ENCODE data around the gene TTLL11. TPM values are rescaled to one million over a fixed set of nuclear protein-coding genes. Genes with fewer than 3 reads are reported as not detected.

TTLL11 gene
- total RNA-seq, 1 experiment from 2014 or later: 1.5 TPM

DNA sequence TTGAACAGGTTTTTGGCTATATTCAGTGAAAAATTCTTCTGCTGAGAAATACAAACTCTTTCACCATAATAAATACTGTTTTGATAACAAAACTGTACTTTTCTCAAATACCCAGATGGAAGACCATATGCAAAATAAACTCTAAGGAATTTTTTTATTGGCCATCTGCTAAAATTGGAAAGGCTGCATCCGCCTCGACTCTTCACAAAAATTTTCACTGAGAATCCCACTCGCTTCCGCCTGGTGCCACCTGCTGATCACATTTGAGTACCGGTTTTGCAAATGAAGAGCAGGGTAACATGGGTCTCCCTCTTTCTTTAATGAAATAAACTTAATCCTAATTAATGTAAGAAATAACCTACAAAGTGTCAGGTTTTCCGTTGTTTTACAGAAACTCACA lies 76.4 kb downstream of the TTLL11 start:
- Histone ChIP-seq H3K4me2 (ENCODE audit: insufficient read depth, insufficient read length, low read length) (no peak overlapping the region), H2BK12ac (ENCODE audit: insufficient read length, low read depth, low read length) (no peak overlapping the region), H2AK5ac (ENCODE audit: insufficient read length, low read length) (no peak overlapping the region), H2BK15ac (ENCODE audit: low read depth, low read length) (no peak overlapping the region), H2AFZ (ENCODE audit: low read length) (no peak overlapping the region), H3K27me3 (ENCODE audit: insufficient read depth, low read length) (no peaks in the 10 kb centered on the region), H3K79me2 (ENCODE audit: insufficient read depth, low read length) (no peaks in the 10 kb centered on the region), H3K18ac (ENCODE audit: insufficient read length, low read depth, low read length) (no peak overlapping the region), H3K14ac (ENCODE audit: insufficient read depth, low read length) (no peak overlapping the region), H4K20me1 (ENCODE audit: control insufficient read depth, insufficient read depth, insufficient read length) (no peaks in the 10 kb centered on the region), H3K27ac (ENCODE audit: insufficient read length, low read depth, low read length) (no peak overlapping the region), H3K23me2 (ENCODE audit: insufficient read length, low read depth, low read length, poor library complexity, severe bottlenecking) (no peaks in the 10 kb centered on the region), H4K91ac (ENCODE audit: insufficient read length, low read depth, low read length) (no peak overlapping the region), H2BK5ac (ENCODE audit: insufficient read length, low read length) (no peak overlapping the region), H3K9me3 (ENCODE audit: control insufficient read depth, low read depth, low read length) (no peaks in the 10 kb centered on the region), H4K5ac (ENCODE audit: insufficient read length, low read depth, low read length) (no peak overlapping the region), H3K9ac (ENCODE audit: extremely low read depth, insufficient read length, low read length) (no peak overlapping the region), H4K8ac (replicated peaks; ENCODE audit: insufficient read length, low read depth, low read length) (no peak overlapping the region), H2BK120ac (ENCODE audit: low read depth, low read length, poor library complexity, severe bottlenecking) (no peak overlapping the region), H3K79me1 (ENCODE audit: insufficient read depth, low read depth, low read length, poor library complexity, severe bottlenecking) (no peaks in the 10 kb centered on the region), H3T11ph (ENCODE audit: low read length) (no peak overlapping the region), H3K4me1 (ENCODE audit: insufficient read depth, low read length) (peaks cover 12% of the 10 kb centered on the region), H3K23ac (ENCODE audit: insufficient read length, low read depth, low read length) (no peak overlapping the region), H2BK20ac (ENCODE audit: low read depth, low read length, poor library complexity, severe bottlenecking) (no peak overlapping the region), H3K4ac (ENCODE audit: low read depth, low read length) (no peak overlapping the region), H3K56ac (ENCODE audit: insufficient read length, low read depth, low read length) (no peak overlapping the region)
- DNase-seq: no peak
- no peaks in the 10 kb centered on the region for H3K9me3 Mint-ChIP-seq
- TF ChIP-seq, protein P1, sequence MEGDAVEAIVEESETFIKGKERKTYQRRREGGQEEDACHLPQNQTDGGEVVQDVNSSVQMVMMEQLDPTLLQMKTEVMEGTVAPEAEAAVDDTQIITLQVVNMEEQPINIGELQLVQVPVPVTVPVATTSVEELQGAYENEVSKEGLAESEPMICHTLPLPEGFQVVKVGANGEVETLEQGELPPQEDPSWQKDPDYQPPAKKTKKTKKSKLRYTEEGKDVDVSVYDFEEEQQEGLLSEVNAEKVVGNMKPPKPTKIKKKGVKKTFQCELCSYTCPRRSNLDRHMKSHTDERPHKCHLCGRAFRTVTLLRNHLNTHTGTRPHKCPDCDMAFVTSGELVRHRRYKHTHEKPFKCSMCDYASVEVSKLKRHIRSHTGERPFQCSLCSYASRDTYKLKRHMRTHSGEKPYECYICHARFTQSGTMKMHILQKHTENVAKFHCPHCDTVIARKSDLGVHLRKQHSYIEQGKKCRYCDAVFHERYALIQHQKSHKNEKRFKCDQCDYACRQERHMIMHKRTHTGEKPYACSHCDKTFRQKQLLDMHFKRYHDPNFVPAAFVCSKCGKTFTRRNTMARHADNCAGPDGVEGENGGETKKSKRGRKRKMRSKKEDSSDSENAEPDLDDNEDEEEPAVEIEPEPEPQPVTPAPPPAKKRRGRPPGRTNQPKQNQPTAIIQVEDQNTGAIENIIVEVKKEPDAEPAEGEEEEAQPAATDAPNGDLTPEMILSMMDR (conservative IDR thresholded peaks at IDR 0.05): peak; percentile 47; the same call in 2 of the 3 replicates
- no peak overlapping the region for H3K4me3 Mint-ChIP-seq
- H3K27me3 Mint-ChIP-seq (ENCODE audit: low read depth): peaks cover 37% of the 10 kb centered on the region
- no CpG with 5 or more reads among the region's 6 CpGs for WGBS (ENCODE audit: extremely low coverage, insufficient read length, low lambda C conversion rate)
- peaks cover 36 to 43% of the 10 kb centered on the region in 2 experiments for H3K4me1 Mint-ChIP-seq
- H3K36me3 Mint-ChIP-seq (ENCODE audit: insufficient read depth in 1 of 3, low read depth in 3 of 3): no peaks in the 10 kb centered on the region
- no peak overlapping the region for H3K27ac Mint-ChIP-seq

Measured in H9 (cell line).